HG03520 (cell line): ENCODE results near the gene CACNA2D3.

Experiments used
- ATAC-seq: cut with Tn5 transposase; IDR thresholded peaks from one replicate; pipeline ENCODE4 v1.9.1; 2021; ENCODE audit warnings: mild to moderate bottlenecking, moderate library complexity; ENCODE audit not compliant: unreplicated experiment

Gene CACNA2D3

DNA sequence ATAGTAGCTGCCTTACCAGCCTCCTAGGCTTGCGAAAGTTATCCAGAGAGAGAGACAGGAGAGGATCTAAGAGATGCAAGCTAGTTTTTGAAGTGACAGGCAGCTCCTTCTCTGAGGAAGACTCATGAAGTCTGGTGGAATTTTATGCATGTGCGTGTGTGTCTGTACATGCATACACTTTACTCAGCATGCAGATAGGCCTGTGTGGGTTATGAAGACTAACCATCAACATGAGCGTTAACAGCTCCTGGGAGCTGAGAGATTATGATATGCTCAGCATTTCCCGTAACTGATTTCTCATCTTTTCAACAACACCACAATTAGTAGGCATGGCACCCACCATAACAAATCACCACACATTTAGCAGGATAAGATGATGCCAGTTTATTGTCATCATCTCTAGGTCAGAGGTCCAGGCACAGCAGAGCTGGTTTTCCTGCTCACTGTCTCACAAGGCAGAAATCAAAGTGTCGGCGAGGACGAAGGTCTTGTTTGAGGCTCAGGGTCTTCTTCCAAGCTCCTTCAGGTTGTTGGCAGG lies 239.5 kb downstream of the CACNA2D3 start:
- ATAC-seq = no peak

DNA sequence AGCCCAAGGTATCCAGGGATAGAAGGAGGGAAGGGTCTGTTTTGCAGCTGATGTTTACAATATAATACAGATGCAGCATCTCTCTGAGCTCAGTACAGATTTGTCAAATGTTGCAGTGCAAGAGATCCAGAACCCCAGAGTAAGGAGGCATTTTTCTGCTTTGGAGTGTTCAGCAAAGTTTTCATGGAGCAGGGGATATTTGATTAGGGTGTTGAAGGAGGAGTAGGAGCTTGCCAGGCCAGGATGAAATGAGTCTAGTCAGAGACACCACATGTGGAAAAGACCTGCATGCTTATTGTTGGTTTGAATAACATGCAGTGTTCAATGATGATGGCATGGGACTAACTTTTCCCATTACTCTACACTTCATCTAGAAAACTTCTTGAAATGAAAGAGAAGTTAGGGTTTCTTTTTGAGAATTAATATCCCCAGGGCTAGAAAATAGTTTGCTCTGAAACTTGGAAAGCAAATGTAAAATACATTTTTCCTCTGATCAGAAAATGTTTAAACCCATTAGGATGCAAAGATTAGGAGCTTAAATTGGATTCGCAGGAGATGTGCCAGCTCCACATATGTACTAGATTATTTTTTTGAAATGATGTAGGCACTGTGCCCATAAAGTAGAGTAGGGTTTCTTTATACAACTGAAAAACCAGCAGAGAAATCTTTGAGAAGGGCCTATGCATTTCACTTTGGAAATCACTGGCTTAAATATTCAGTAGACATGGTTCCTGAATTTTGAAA lies 243.8 kb downstream of the CACNA2D3 start:
- ATAC-seq = no peak

- no peak for ATAC-seq
These were observed 244.5 kb downstream of the CACNA2D3 start for GRCh38 chr3:54366839-54367238.

DNA sequence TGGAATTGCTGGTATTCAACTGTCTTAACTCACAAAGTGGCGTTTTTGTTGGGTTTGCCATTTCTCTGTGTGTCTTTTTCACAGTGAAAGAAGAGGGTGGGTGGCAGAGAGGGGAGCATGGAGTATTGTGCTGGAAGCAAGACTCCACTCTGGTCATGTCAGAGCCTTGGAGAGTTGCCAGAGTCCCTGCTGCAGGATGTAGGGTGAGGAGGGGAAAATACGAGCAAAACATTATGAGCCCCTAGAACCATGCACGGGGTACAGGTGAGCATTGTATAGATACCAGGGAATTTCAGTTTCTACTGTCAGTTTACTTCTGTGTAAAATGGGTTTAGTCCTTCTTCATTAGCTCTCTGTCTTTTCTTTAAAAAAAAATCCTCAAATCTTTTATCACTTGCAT lies 249.9 kb downstream of the CACNA2D3 start:
- no peak for ATAC-seq

GRCh38 chr3:54374214-54374852 lies 252.0 kb downstream of the CACNA2D3 start:
- ATAC-seq = no peak

DNA sequence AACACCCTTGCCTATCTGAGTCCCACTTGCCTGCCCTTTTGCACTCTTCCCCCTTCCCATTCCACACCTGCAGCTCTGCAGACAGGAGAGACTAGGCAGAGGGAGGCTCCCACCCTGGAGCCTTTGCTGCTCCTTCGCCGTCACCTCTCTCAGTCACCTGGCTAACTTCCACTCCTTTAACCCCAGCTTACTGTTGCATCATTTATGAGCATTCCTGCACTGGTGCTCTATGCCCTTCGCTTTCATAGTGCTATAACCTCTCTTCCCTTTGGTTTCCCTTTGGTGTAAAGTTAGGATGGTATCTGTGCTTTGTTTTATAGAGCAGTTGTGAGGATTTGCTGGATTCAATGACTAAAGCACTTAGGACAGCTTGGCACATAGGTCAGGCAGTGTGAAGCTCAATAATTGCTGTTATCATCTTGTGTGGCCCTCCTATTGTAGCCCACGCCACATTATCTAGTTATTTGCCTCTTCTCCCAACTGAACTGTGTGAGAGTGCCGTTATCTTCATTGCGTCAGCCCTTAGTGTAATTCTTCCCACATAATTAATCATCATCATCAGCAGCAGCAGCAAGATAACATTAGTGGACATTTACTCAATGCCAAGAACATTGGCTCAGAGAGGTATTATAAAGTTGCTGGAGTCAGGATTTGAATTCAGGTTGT lies 253.9 kb downstream of the CACNA2D3 start:
- no peak for ATAC-seq

- no peak for ATAC-seq
These were observed 254.7 kb downstream of the CACNA2D3 start for GRCh38 chr3:54376939-54377578.

- no peak for ATAC-seq
These were observed 255.8 kb downstream of the CACNA2D3 start for GRCh38 chr3:54378184-54378583.

- ATAC-seq = no peak
These were observed 261.9 kb downstream of the CACNA2D3 start for GRCh38 chr3:54384279-54384678.

DNA sequence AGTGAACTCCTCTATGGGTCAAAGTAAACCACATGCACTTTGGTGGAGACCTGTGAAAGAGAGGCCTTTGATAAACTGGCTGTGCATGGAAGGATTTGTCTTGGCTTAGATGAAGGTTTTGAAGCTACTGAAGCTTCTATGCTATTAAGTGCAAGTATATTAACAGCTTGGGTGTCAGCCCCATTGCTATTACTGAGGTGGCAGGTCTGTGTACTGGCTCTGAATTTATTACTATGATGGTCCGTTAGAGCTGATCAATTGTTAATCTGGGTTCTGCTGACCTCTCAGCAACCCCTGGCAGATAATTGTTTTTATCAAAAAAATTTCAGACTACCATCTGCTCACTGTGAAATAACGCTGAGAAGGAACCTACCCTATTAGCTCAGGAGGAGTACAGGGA lies 268.2 kb downstream of the CACNA2D3 start:
- ATAC-seq = no peak

DNA sequence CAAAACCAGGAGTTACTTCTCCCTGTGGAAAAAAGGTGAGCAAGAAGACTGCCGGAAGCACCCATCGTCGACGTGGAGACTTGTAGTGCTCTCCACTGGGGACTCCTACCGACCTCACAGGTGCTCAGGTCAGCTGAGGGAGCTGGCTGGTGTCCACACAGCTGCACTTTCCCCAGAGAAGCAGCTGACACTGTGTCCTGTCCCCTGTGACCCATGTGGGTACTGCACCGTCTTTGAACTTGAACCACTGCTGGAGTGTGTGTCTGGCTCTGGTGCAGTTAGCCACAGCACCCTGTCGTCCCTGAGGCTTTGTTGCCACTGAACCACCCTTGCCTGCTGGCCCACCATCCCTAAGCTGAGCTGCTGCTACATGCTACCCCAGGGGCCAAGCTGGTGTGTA lies 270.8 kb downstream of the CACNA2D3 start:
- ATAC-seq = no peak

GRCh38 chr3:54408328-54408727 lies 286.0 kb downstream of the CACNA2D3 start:
- ATAC-seq = no peak

GRCh38 chr3:54421943-54422342 lies 299.6 kb downstream of the CACNA2D3 start:
- ATAC-seq = no peak

DNA sequence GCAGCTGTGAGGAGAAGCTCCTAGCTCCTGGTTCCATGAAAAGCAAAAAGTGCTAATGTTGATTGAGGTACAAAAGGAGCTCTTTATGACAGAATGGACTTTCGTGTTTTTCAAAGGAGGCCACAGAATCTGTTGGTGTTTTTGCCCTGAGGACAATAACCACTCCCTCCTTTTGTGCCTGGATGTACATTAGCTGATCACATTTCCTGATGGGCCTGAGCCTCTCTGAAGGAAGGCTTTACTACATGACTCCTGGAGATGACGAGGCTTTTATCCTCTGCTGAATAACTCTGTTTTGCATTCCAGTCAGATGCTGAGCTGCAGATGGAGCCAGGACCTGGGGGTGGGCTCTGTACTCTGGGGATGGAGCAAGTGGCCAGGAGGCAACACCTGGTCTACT lies 301.9 kb downstream of the CACNA2D3 start:
- ATAC-seq = no peak

GRCh38 chr3:54426381-54426780 lies 304.0 kb downstream of the CACNA2D3 start:
- no peak for ATAC-seq

DNA sequence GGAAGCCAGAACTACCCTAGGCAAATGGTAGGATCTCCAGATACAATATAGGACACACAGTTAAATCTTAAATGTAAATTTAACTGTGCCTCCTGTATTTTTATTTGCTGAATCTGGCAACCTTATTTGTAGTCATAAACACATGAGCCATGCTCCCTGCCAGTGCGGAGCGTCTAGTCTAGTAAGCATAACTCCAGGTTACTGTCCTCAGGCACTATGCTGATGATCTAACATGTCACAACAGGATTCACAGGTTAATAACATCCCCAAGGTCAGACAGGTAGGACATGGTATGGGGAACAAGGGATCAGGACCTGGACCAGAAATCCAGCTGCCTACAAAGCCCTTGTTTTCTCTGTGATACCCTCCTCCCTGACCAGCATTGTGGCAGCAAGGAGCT lies 305.1 kb downstream of the CACNA2D3 start:
- ATAC-seq = no peak

GRCh38 chr3:54427941-54428871 lies 305.9 kb downstream of the CACNA2D3 start:
- no peak for ATAC-seq

- no peak for ATAC-seq
These were observed 310.6 kb downstream of the CACNA2D3 start for GRCh38 chr3:54432975-54433374.

DNA sequence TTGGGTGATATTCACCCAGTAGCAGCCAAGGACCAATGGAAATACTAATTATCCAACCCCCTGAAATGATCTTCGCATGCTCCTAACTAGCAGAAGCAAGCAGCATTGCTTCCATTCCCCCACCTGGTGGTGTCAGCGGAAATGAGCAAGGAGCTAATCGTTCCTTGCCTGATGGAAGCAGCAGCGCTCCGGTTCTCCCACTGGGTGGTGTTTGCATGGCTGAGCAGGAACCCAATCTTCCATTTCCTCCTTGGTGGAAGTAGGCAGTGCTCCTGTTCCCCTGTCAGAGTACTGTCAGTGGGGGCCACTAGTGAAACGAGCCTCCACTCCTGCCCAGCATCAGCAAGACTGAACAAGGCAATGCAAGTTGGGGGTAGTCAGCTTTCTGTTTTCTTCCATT lies 311.5 kb downstream of the CACNA2D3 start:
- ATAC-seq = no peak

DNA sequence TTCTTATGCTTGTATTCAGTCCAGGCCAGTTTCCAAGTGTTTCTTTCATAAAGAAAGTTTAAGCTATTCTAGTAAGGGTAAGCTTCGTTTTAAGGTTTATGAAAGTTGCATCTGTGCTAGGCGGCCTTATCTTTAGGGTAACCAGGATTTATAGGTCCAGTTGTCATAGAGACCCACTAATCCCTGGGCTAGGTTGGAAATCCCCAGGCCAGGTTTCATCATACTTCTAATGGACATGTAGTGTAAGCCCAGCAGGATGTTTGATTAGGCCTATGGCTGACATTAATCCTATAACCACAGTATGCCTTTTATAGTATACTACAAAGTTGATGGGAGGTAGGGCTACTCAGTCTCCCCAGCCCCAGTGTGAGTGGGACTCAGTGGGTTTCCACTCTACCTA lies 312.4 kb downstream of the CACNA2D3 start:
- ATAC-seq = no peak
